Ishikawa (cell line): ENCODE results near the gene TH.

Source experiments
- CEBPB ChIP-seq: IDR thresholded peaks from 2 replicates; pipeline ENCODE4 v1.6.1; 2012
- CREB1 ChIP-seq: IDR thresholded peaks from 2 replicates; pipeline ENCODE4 v1.6.1; 2012; ENCODE audit warnings: low read depth
- EP300 ChIP-seq: IDR thresholded peaks from 2 replicates; pipeline ENCODE4 v1.6.1; 2012; ENCODE audit warnings: borderline replicate concordance
- YY1 ChIP-seq: IDR thresholded peaks from 2 replicates; pipeline ENCODE4 v1.6.1; 2012; ENCODE audit warnings: low read depth

DNA sequence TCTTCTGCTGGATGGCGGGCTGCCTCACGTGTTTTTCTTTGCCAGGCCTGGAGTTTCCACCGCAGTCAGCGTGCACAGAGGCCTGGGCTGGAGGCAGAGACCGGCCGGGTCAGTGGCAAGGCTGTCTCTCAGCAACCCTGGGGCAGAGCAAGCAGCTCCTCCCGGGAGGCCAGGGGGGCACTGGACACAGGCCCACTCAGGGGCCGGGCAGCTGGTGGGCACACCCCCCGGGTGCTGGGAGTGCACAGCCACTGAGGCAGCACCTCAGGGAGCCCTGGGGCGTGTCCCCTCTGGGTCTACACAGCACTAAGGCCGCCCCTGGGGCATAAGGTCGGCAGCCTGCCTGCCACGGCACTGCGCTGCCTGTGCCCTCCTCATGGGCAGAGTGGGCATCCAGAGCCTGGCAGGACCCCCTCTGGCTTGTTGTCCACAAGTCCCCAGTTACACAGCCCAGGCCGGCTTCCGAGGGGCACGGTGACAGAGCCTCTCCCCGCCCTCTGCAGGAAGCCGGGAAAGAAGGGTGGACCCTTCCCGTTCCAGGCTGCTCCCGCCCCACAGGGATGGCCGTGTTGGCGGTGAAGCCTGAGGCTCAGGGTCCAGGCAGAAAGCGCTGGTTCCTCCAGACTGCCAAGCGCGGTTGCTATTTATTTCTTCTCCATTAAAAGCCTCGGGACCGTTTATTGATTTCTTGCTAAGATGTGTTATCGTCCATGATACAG is 18.5 kb upstream of the TH start:
- TF ChIP-seq CREB1 (no peak), CEBPB (no peak), YY1 (no peak), EP300 (no peak)
